Esophagus squamous epithelium (tissue), 5 donors: Measurements from ENCODE around the gene ZFAND5. TPM values are rescaled to one million over a fixed set of nuclear protein-coding genes. Genes with fewer than 3 reads are reported as not detected.

ENCODE experiments used
- DNase-seq: peaks from one replicate; lab custom pipeline; 2025; lab: John Stamatoyannopoulos, UW
- H3K27ac ChIP-seq, 4 donors: fragments of 200-600 bp; sonication (generic); one replicate each; pipeline ENCODE4 v1.5.1; 2016 to 2019; ENCODE audit warnings: mild to moderate bottlenecking in 1 of 4
- H3K27me3 ChIP-seq, 4 donors: fragments of 200-600 bp; sonication (generic); 1 replicate in 3 of 4; 2 replicates in 1 of 4; pipeline versions ENCODE4 v1.5.1 to v1.6.0; 2017 to 2021; ENCODE audit warnings: antibody characterized with exemption in 1 of 4
- H3K36me3 ChIP-seq, 3 donors: fragments of 200-600 bp; sonication (generic); one replicate each; pipeline ENCODE4 v1.5.1; 2016 to 2019
- H3K4me1 ChIP-seq, 3 donors: fragments of 200-600 bp; sonication (generic); one replicate each; pipeline ENCODE4 v1.5.1; 2017 to 2019
- H3K4me3 ChIP-seq, 4 donors: fragments of 200-600 bp; sonication (generic); 1 replicate in 3 of 4; 2 replicates in 1 of 4; pipeline ENCODE4 v1.5.1; 2016 to 2019; ENCODE audit warnings: mild to moderate bottlenecking in 2 of 4, moderate library complexity in 1 of 4
- H3K9me3 ChIP-seq, 3 donors: fragments of 200-600 bp; sonication (generic); one replicate each; pipeline ENCODE4 v1.5.1; 2016 to 2019
- CTCF ChIP-seq, 6 experiments: fragments of 450-650 bp in 4 of 6; fragments of 200-600 bp in 2 of 6; sonication (generic) in 2 of 6; IDR thresholded peaks; one replicate each; pipeline ENCODE4 v1.5.1; 2016 to 2019; ENCODE audit warnings: antibody characterized with exemption in 6 of 6, mild to moderate bottlenecking in 4 of 6, moderate library complexity in 4 of 6
- POLR2A ChIP-seq, 4 donors: fragments of 450-650 bp; IDR thresholded peaks; one replicate each; pipeline ENCODE4 v1.6.1; 2017; ENCODE audit warnings: antibody characterized with exemption in 4 of 4, mild to moderate bottlenecking in 4 of 4, moderate library complexity in 3 of 4
- WGBS, 2 donors: methylation state at CpG; one replicate each; pipeline ENCODE4 v1.1.5; 2018; 5-methylcytosine and 5-hydroxymethylcytosine counted together
- intact Hi-C: fragments of 100-400 bp; cut with DNase I; formaldehyde crosslinking; loops from one replicate; pipeline ENCODE4 v1.15.0; 2022
- total RNA-seq, 4 donors: library from RNA; depleted of rRNA; stranded (reverse); fragments of >200 nt; gene quantifications; one replicate each; pipeline ENCODE4 v1.1.0, GENCODE V29; 2016
- donor health status: DM: yes; HTN: yes; CAD: no.

Gene ZFAND5
- total RNA-seq, 4 donors from 2014 or later = 89.1 to 203 (median 92.0) TPM

DNA sequence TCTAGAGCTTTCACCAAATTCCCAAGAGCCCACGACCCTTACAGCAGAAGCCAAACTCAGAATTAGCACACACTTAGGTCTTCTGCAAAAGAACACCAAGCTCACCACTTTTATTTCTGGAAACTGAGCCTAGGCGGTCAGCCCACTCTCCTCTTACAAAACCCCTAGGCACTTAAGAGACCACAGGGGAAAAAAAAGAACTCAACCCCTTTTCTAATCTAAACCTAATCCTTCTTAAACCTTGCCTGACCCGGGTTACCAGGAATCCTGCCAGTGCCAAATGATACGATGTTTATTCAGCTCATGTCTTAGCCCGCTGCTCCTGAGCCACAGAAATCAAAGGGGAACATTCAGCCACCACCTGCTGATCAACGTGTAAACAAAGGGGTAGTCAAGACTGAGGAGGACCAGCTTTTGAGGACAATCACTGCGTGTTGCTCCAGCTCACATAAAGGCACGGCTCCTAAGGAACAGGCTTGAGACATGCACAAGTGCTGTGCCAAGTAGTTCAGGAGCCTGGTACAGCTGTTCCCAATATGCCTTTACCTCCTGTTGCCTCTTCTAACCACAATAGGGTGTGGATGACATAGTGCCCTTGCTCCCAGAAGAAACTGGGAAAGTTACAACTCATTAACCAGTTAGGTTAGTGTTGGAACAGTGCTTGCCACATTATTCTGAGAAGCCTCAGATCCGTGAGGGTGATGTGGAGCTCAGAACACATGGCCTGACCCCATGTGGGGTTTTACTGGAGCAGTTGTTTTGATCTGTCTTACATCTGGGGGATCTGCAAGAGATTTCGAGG, 49.3 kb downstream of the ZFAND5 start:
- H3K4me3 ChIP-seq = peak overlapping the region in 2 of 4 donors; percentile 13 to 49
- 14 to 21% methylated on average over 7 to 9 of the region's 10 CpGs for WGBS, 2 donors
- no peaks in the 10 kb centered on the region for H3K27me3 ChIP-seq
- no peak for DNase-seq
- TF ChIP-seq CTCF (IDR thresholded peaks at IDR 0.05) = no peak
- no peak for TF ChIP-seq POLR2A (IDR thresholded peaks at IDR 0.05)
- H3K4me1 ChIP-seq = peaks cover 12 to 39% (median 30%) of the 10 kb centered on the region in 3 donors
- intact Hi-C loops = no loop called here
- no peaks in the 10 kb centered on the region for H3K36me3 ChIP-seq
- peak overlapping the region; percentile 79 to 89 (median 86) for H3K27ac ChIP-seq
- H3K9me3 ChIP-seq = no peaks in the 10 kb centered on the region

DNA sequence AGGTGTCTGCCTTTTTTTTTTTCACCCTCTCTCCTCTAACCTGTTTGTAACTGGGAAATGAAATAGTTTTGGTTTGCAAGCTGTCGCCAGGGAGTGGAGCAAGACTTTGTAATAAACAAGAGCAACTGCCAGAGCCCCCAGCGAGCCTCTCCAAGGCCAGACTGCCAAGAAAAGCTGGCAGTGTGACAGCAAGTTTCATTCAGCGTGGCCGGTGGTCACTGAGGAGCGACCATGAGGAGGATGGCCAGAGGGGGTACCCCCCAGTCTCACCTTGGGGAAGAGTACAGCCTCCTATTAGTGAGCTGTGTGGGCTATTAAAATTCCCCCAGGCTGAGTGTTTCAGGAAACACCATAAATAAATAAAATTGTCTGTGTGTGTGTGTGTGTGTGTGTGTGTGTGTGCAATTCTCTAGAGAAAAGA, 49.9 kb downstream of the ZFAND5 start:
- Histone ChIP-seq H3K9me3 (no peaks in the 10 kb centered on the region), H3K36me3 (no peaks in the 10 kb centered on the region), H3K27ac (peak overlapping the region; percentile 79 to 89 (median 86)), H3K27me3 (no peaks in the 10 kb centered on the region), H3K4me1 (peaks cover 12 to 39% (median 30%) of the 10 kb centered on the region in 3 donors), H3K4me3 (peak overlapping the region in 3 of 4 donors; percentile 6 to 49 (median 13))
- 0 to 8% methylated on average over 1 to 2 of the region's 5 CpGs for WGBS, 2 donors
- TF ChIP-seq CTCF (IDR thresholded peaks at IDR 0.05) = no peak
- TF ChIP-seq POLR2A (IDR thresholded peaks at IDR 0.05) = no peak
- intact Hi-C loops = no loop called here
- no peak for DNase-seq

DNA sequence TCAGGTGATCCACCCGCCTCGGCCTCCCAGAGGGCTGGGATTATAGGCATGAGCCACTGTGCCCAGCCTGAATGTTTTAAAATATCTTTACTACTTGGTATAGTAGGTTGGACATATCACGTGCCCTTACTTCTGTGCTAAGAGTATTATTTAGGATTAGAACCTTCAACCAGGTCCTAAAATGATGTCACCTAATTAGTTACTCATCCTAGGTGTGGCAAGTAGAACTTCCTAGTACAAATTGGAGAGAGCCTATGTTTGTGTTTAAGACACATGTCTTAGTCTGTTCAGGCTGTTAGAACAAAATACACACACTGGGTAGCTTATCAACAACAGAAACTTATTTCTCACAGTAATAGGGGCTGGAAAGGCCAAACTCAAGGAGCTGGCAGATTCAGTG, 51.5 kb downstream of the ZFAND5 start:
- Histone ChIP-seq H3K27me3 (no peaks in the 10 kb centered on the region), H3K36me3 (no peaks in the 10 kb centered on the region), H3K4me1 (peaks cover 12 to 39% (median 30%) of the 10 kb centered on the region in 3 donors), H3K9me3 (no peaks in the 10 kb centered on the region), H3K4me3 (no peak overlapping the region), H3K27ac (peak overlapping the region; percentile 78 to 89 (median 83))
- TF ChIP-seq POLR2A (IDR thresholded peaks at IDR 0.05) (no peak), CTCF (IDR thresholded peaks at IDR 0.05) (no peak)
- DNase-seq = no peak
- 62 to 85% methylated on average over 3 of the region's 3 CpGs for WGBS, 2 donors
- intact Hi-C loops = no loop called here

- Histone ChIP-seq H3K4me1 (peaks cover 12 to 39% (median 30%) of the 10 kb centered on the region in 3 donors), H3K27me3 (no peaks in the 10 kb centered on the region), H3K27ac (no peak overlapping the region), H3K36me3 (no peaks in the 10 kb centered on the region), H3K4me3 (no peak overlapping the region), H3K9me3 (no peaks in the 10 kb centered on the region)
- intact Hi-C loops = no loop called here
- no peak for DNase-seq
- TF ChIP-seq CTCF (IDR thresholded peaks at IDR 0.05) (no peak), POLR2A (IDR thresholded peaks at IDR 0.05) (no peak)
- 69 to 76% methylated on average over 10 of the region's 10 CpGs for WGBS, 2 donors
Measured at GRCh38 chr9:72312386-72312987, 52.5 kb downstream of the ZFAND5 start.
